Measurements from ENCODE around the gene TTC4. TPM values are rescaled to one million over a fixed set of nuclear protein-coding genes. Genes with fewer than 3 reads are reported as not detected.
"Not testable (repeated sequence)": the region's sequence is repeated elsewhere in the genome, so short reads cannot be mapped to it uniquely, and the experiment has no call there.

Gene TTC4
- polyA plus RNA-seq, 1 experiment, result 22.7 TPM

DNA sequence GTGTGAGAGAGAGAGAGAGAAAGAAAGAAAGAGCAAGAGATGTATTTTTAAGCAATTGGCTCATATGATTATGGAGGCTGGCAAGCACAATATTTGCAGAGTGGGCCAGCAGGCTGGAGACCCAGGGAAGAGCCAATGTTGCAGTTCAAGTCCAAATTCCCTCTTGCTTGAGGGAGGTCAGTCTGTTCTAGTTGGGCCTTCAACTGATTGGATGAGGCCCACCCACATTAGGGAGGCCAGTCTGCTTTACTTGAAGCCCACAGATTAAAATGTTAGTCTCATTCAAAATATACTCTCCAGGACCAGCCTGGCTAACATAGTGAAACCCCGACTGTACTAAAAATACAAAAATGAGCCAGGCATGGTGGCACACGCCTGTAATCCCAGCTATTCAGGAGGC, 57.3 kb downstream of the TTC4 start:
- TF ChIP-seq, protein P1, sequence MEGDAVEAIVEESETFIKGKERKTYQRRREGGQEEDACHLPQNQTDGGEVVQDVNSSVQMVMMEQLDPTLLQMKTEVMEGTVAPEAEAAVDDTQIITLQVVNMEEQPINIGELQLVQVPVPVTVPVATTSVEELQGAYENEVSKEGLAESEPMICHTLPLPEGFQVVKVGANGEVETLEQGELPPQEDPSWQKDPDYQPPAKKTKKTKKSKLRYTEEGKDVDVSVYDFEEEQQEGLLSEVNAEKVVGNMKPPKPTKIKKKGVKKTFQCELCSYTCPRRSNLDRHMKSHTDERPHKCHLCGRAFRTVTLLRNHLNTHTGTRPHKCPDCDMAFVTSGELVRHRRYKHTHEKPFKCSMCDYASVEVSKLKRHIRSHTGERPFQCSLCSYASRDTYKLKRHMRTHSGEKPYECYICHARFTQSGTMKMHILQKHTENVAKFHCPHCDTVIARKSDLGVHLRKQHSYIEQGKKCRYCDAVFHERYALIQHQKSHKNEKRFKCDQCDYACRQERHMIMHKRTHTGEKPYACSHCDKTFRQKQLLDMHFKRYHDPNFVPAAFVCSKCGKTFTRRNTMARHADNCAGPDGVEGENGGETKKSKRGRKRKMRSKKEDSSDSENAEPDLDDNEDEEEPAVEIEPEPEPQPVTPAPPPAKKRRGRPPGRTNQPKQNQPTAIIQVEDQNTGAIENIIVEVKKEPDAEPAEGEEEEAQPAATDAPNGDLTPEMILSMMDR (IDR thresholded peaks at IDR 0.05; ENCODE audit: low read depth, low read length), result no peak
- H3K27ac ChIP-seq (ENCODE audit: low read depth, low read length), result no peak overlapping the region
- no peak for DNase-seq (ENCODE audit: low read depth, low spot score)
- peaks cover 18% of the 10 kb centered on the region for H3K27me3 ChIP-seq (ENCODE audit: control insufficient read depth, insufficient read depth, low read length)
- H3K4me3 ChIP-seq (ENCODE audit: low read depth, low read length), result no peak overlapping the region
- POLR2A ChIA-PET, result interaction anchor here (0.7 kb wide), 1 partner anchor 84 kb away, joined by 6 read pairs; no protein-coding TSS in a partner anchor
- H3K9me3 ChIP-seq (ENCODE audit: control insufficient read depth, insufficient read depth, low read length), result no peaks in the 10 kb centered on the region; the same call in 1 of the 2 replicates
- CTCF ChIA-PET, result no interaction called here

DNA sequence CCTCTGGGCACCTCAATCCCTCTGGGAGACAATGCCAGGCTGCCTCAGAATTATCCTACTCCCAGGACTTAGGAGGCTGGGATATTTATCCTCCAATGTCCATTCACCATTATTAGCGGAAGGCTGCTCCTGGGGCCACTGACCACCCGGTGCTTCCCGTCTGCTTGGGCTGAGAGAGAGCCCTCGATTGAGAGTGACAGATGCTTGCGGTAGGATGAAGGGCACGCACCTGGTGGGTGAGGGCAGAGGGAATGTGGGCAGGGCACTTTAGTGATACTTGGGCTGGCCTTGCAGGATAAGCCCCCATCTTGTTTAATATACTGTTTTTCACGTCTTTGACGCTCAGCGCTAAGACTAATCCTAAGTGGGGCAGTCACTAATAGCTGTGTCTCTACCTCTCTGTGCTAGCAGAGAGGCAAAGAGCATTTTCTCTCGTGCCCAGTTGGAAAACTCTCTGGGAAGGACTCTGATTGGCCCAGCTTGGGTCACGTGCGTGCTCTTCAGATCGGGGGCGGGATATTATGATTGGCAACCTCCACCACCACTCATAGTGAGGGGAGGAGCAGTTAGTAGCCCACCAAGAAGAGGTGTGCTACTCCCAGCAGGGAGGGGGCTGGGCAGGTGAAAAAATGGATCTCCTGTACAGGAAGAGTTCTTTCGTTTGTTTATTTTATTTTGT, 59.3 kb downstream of the TTC4 start:
- POLR2A ChIA-PET, result no interaction called here
- TF ChIP-seq, protein P1 (IDR thresholded peaks at IDR 0.05; ENCODE audit: low read depth, low read length), result no peak
- H3K27me3 ChIP-seq (ENCODE audit: control insufficient read depth, insufficient read depth, low read length), result peaks cover 26% of the 10 kb centered on the region
- H3K9me3 ChIP-seq (ENCODE audit: control insufficient read depth, insufficient read depth, low read length), result no peaks in the 10 kb centered on the region; the same call in 1 of the 2 replicates
- no peak overlapping the region for H3K4me3 ChIP-seq (ENCODE audit: low read depth, low read length)
- CTCF ChIA-PET, result no interaction called here
- DNase-seq (ENCODE audit: low read depth, low spot score), result no peak
- H3K27ac ChIP-seq (ENCODE audit: low read depth, low read length), result no peak overlapping the region

DNA sequence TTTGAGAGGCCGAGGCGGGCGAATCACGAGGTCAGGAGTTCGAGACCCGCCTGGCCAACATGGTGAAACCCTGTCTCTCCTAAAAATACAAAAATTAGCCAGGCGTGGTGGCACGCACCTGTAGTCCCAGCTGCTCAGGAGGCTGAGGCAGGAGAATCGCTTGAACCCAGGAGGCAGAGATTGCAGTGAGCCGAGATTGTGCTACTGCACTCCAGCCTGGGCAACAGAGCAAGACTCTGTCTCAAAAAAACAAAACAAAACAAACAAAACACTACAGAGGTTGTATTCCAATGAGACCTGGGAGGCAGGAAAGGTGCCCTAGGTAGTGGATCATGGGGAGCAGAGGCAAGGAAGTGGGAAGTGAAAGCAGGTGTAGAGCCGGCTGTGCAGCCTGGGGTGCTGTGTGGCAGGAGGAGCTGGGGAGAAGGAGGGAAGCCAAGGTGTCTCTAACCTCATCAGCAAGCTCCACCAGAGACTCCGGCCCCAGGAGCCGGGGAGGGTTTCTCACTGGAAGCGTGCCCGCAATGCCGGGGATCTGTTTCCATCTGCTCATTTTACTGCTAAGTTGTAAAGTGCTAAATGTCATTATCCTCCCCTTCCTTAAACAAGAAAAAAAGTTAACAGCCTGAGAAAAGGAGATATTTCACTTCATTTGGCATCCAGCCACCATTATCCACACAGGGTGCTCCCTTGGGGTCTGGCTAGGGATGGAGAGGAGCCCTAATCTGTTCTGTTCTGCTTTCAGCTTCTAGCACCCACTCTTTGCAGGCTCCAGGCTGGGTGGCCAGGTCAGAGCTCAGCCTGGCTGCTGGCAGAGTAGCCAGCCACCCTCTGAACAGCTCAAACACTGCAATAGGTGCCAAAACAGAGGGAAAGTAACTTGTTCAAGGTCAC, 60.4 kb downstream of the TTC4 start:
- DNase-seq (ENCODE audit: low read depth, low spot score); H3K9me3 ChIP-seq (ENCODE audit: control insufficient read depth, insufficient read depth, low read length); POLR2A ChIA-PET; H3K27ac ChIP-seq (ENCODE audit: low read depth, low read length); H3K4me3 ChIP-seq (ENCODE audit: low read depth, low read length): not testable (repeated sequence)
- CTCF ChIA-PET, result interaction anchor here (0.6 kb wide), 1 partner anchor 64 kb away, joined by 10 read pairs; no protein-coding TSS in a partner anchor
- H3K27me3 ChIP-seq (ENCODE audit: control insufficient read depth, insufficient read depth, low read length), result peaks cover 32% of the 10 kb centered on the region

DNA sequence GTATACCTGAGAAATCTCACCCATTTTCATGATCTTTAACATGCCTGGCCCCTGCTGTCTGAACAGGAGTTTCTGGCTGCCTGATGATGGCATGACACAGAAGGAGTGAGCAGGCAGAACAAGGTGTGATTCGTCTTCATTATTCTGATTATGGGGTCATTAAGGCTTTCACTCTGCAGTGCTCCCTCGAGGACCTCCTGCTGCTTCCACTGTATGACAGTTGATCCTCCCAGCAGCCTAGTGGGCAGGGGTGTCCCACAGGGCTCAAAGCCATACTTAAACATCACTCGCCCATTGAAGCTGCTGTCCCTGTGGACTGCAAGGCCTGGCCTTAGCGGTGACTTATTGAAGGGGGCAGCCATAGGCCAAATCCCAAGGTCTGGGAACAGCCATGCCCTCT, 61.4 kb downstream of the TTC4 start:
- POLR2A ChIA-PET, result no interaction called here
- no peak for DNase-seq (ENCODE audit: low read depth, low spot score)
- Histone ChIP-seq H3K27ac (ENCODE audit: low read depth, low read length) (no peak overlapping the region), H3K27me3 (ENCODE audit: control insufficient read depth, insufficient read depth, low read length) (peaks cover 37% of the 10 kb centered on the region), H3K9me3 (ENCODE audit: control insufficient read depth, insufficient read depth, low read length) (no peaks in the 10 kb centered on the region; the same call in 1 of the 2 replicates), H3K4me3 (ENCODE audit: low read depth, low read length) (no peak overlapping the region)
- TF ChIP-seq, protein P1 (IDR thresholded peaks at IDR 0.05; ENCODE audit: low read depth, low read length), result no peak
- CTCF ChIA-PET, result no interaction called here

DNA sequence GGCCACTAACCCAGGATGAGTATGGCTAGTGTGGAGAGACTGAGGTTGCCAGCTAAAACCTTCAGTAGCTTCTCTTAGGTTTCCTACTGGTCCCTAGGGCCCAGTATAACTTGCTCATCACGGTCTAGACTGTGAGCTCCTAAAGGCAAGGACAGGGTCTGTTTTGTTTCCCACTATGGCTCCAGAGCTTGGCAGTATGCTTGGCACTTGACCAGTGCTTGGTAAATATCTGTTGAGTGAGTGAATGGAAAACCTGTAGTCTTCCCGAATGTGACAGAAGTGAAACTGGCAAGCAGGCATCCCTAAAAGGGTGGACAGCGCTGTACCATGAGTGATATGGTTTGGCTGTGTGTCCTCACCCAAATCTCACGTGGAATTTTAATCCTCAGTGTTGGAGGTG, 61.8 kb downstream of the TTC4 start:
- ChIA-PET POLR2A (no interaction called here), CTCF (no interaction called here)
- Histone ChIP-seq H3K27ac (ENCODE audit: low read depth, low read length) (no peak overlapping the region), H3K27me3 (ENCODE audit: control insufficient read depth, insufficient read depth, low read length) (peaks cover 41% of the 10 kb centered on the region), H3K4me3 (ENCODE audit: low read depth, low read length) (no peak overlapping the region), H3K9me3 (ENCODE audit: control insufficient read depth, insufficient read depth, low read length) (no peaks in the 10 kb centered on the region)
- TF ChIP-seq, protein P1 (IDR thresholded peaks at IDR 0.05; ENCODE audit: low read depth, low read length), result no peak
- DNase-seq (ENCODE audit: low read depth, low spot score), result no peak

Measured in AG04450 (cell line).